ENCODE results near the gene GREB1. TPM values are rescaled to one million over a fixed set of nuclear protein-coding genes. Genes with fewer than 3 reads are reported as not detected.

GREB1 gene
- total RNA-seq, 1 donor from 2014 or later: 26.6 TPM

GRCh38 chr2:11573418-11574175 lies 39.8 kb downstream of the GREB1 start:
- Mint-ChIP-seq H3K36me3 (no peaks in the 10 kb centered on the region), H3K27ac (peak overlapping the region; percentile 56), H3K27me3 (ENCODE audit: low read depth) (no peaks in the 10 kb centered on the region), H3K4me3 (no peak overlapping the region), H3K9me3 (no peaks in the 10 kb centered on the region), H3K4me1 (no peaks in the 10 kb centered on the region)
- no peak for TF ChIP-seq CTCF (IDR thresholded peaks at IDR 0.05; ENCODE audit: unreplicated experiment)
- no peak for DNase-seq (ENCODE audit: low spot score in 2 of 2, unreplicated experiment in 2 of 2)

GRCh38 chr2:11574176-11575046 lies 40.6 kb downstream of the GREB1 start:
- H3K27me3 Mint-ChIP-seq (ENCODE audit: low read depth): no peaks in the 10 kb centered on the region
- H3K27ac Mint-ChIP-seq: no peak overlapping the region
- H3K4me3 Mint-ChIP-seq: no peak overlapping the region
- H3K9me3 Mint-ChIP-seq: no peaks in the 10 kb centered on the region
- no peak for DNase-seq (ENCODE audit: low spot score in 2 of 2, unreplicated experiment in 2 of 2)
- TF ChIP-seq CTCF (IDR thresholded peaks at IDR 0.05; ENCODE audit: unreplicated experiment): no peak
- no peaks in the 10 kb centered on the region for H3K4me1 Mint-ChIP-seq
- no peaks in the 10 kb centered on the region for H3K36me3 Mint-ChIP-seq

- Mint-ChIP-seq H3K27ac (no peak overlapping the region), H3K4me3 (no peak overlapping the region), H3K27me3 (ENCODE audit: low read depth) (no peaks in the 10 kb centered on the region), H3K36me3 (no peaks in the 10 kb centered on the region), H3K9me3 (no peaks in the 10 kb centered on the region), H3K4me1 (peaks cover 3% of the 10 kb centered on the region)
- no peak for DNase-seq (ENCODE audit: low spot score in 2 of 2, unreplicated experiment in 2 of 2)
- TF ChIP-seq CTCF (IDR thresholded peaks at IDR 0.05; ENCODE audit: unreplicated experiment): no peak
Measured at GRCh38 chr2:11576398-11576797, 42.6 kb downstream of the GREB1 start.

GRCh38 chr2:11577101-11577883 lies 43.4 kb downstream of the GREB1 start:
- no peaks in the 10 kb centered on the region for H3K27me3 Mint-ChIP-seq (ENCODE audit: low read depth)
- H3K4me3 Mint-ChIP-seq: no peak overlapping the region

More at GRCh38 chr2:11577101-11577883, 43.4 kb downstream of the GREB1 start:
- no peaks in the 10 kb centered on the region for H3K9me3 Mint-ChIP-seq
- H3K27ac Mint-ChIP-seq: no peak overlapping the region
- DNase-seq (ENCODE audit: low spot score in 2 of 2, unreplicated experiment in 2 of 2): no peak
- no peak for TF ChIP-seq CTCF (IDR thresholded peaks at IDR 0.05; ENCODE audit: unreplicated experiment)
- H3K36me3 Mint-ChIP-seq: no peaks in the 10 kb centered on the region
- peaks cover 3% of the 10 kb centered on the region for H3K4me1 Mint-ChIP-seq

Measured in mesothelial cell of epicardium (in vitro differentiated cells).